HG03097 (cell line): ENCODE data around the gene CHM.

Experiments used
- ATAC-seq: cut with Tn5 transposase; IDR thresholded peaks from one replicate; pipeline ENCODE4 v1.9.1; 2021; ENCODE audit not compliant: unreplicated experiment, low FRiP score

CHM gene

DNA sequence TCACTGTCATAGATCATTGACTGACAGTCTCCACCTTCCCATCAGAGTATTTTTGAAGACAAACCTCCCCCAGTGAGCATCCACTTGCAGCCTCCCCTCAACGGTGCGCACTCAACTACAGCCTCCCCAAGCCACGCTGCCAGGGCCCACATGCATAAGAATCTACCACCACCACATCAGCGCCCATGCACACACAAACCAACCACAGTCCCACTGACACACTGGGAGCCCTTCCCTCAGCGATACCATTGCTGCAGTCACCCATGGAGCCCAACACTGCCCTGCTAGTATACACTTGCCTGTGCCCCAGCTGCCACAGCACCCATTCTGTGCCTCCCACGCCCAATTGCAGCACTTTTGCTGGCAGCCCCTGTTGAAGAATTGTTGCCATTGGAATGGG is 132.9 kb downstream of the CHM start:
- no peak for ATAC-seq

DNA sequence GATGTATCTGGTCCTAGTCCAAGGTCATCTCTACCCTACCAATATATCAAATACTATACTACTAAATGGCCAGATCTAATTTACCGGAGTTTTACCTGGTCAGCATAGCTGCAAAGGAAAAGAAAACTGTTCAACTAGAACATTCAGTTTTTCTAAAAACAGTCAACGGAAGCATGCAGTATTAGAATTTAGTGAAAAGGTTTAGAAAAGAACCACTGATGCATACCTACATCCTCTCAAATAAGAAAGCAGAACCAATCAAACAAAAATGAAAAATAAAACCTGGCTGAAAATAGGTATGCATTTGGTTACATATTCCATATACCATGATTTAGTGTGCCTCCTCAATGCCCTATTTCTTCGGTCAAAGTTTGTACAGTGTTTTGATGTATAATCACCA is 140.0 kb downstream of the CHM start:
- no peak for ATAC-seq

DNA sequence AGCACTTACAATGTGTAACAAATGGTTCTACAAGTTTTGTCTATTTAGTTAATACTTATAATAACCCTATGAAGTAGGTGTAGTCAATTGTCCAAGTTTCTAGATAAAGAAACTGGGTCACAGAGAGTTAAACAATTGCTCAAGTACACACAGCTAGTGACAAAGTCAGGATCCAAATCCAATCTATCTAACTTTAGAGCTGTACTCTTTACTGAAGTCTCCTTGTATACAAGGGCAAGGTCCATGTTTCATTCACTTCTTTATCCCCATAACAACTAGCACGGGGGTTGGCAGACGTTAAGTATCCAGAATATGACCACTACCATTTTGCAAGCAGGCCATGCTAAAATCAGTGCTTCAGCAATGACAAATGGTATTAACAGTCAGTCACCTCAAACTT is 141.0 kb downstream of the CHM start:
- ATAC-seq, result no peak

DNA sequence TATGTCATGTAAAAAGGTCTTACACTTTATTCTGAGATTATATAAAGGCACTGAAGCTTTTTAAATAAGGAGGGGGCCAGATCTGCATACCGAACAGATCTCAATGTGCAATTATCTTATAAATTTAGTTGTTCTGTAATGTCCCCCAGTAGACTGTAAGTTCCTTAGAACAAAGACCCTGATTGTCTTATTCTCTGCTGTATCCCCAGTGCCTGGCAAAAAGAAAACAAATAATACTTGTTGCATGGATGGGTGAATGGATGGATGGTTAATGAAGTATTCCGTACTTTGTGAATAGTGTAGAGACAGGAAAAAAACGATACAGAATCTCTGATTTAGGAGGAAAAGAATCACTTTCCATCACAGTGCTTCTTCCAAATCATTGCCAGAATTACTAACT is 141.5 kb downstream of the CHM start:
- ATAC-seq, result no peak

DNA sequence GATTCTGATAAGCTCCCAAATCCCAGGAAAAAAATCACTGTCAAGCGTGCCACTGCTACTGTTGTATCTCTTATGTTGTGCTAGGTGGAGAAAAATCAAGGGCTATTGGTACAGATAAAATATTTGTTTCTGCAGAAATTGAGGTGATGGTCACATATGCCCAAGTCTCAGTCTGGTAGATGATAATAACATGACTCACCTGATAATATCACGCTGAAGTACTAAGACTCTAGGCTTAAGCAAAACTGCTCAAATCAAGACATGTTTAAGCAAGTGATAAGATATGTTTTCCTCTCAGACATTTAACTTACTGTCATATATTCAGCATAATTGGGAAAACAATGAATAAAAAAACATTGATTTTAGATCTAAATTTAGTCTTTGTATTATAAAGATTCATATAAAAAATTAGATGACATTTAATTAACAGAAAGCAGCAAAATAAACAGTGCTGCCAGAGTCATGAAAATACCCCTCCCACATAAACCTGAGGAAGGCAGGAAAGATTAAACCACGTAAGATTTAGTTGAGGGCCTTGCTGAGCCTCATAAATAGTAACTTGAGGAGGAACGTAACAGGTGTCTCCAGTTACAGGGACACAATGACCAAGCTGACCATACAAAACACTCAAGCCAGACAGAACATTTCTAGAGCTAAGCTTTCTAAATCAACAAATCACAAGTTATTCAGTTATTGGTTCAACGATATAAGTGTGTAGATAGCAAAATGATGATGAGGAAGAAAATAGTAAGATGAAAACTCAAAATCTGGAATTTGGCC is 143.5 kb downstream of the CHM start:
- ATAC-seq, result no peak

DNA sequence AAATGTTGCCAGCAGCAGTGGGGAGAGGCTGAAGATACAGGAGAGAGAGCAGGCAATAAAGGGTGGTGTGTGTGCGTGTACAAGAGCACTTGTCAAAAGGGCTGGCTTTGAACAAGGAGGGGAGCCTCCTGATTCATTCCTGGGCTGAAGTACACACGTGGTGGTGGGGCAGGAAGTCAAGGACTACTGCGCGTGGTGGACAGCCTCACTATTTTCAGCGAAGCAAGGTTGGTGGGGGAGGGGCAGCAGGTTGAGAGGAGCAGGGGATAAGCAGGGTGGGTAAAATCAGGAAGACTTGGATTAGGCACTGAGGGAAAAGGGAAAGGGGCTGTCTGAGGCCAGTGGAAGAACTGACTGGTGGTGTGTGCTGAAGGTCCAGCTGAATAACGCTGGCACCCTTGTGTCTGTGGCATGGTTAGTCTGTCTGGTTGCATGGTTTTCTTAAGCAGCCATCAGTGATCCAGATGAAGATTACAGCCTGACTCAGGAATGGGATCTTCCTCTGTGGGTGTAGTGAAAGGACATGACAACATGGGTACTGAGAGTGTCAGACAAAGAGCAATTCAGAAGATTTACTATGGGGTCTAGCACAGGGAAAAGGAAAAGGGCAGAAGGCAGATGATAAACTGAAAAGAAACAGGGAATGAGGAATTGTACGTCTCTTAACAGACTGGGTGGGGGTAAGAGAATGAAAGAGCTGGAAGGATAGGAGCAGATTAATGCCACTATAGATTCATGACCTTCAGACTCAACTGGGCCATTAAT is 149.8 kb downstream of the CHM start:
- no peak for ATAC-seq

DNA sequence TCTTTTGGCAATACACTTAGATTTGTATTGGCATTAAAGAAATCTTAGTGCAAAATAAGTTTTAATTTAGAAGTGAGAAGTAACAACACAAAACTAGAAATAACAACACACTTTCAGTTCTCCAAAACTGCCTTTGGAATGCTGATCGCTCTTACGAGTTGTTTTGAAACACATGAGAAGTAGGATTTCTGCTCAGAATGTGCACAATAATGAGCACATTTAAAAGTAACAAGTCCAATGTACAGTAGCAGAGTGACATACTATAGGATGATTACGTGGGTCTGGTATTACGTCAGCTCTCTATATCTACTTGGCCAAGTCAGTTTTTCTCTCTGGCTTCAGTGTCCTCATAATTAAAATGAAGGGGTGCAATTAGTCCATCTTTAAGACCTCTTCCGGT is 164.8 kb downstream of the CHM start:
- no peak for ATAC-seq

DNA sequence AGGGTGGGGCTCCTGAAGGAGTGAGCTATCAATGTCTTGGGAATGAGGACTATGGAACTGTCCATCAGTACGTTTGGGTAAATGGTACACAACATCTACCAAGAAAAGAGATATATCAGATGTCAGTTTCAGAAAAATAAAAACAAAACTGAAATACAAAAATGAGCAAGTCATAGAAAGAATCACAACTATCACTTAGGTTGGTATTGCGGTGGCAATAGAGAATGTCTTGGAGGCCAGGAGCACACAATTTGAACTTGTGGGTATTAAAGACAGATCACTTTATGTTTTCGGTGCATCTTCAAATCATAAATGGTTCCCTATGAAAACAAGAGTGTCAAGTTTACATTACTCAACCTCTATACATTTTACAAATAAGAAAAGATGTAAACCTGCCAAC is 176.8 kb downstream of the CHM start:
- no peak for ATAC-seq

DNA sequence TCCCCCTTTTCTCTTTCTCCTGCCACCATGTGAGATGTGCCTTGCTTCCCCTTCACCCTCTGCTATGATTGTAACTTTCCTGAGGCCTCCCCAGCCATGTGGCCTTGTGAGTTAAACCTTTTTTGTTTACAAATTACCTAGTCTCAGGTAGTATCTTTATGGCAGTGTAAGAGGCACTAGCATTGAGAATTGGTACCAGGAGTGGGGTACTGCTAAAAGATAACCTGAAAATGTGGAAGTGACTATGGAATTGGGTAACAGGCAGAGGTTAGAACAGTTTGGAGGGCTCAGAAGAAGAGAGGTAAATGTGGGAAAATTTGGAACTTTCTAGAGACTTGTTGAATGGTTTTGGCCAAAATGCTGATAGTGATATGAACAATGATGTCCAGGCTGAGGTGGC is 182.0 kb downstream of the CHM start:
- ATAC-seq, result no peak

DNA sequence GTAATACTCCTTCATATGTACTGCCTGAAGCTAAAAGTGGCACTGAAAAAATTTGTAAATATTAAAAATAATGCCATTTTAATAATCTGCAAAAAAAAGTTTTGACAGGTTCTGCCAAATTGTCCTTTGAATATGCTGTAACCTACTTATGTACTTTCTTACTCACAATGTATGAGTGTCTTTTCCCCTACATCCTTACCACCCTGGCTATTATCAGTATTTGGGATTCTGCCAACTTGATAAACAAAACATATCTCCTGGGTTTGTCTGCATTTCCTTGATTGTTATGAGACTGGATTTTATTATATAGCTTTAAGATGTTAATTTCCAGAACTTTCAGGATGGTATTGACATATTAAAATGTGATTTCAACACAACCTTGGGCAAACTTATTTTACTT is 187.9 kb downstream of the CHM start:
- ATAC-seq, result no peak

DNA sequence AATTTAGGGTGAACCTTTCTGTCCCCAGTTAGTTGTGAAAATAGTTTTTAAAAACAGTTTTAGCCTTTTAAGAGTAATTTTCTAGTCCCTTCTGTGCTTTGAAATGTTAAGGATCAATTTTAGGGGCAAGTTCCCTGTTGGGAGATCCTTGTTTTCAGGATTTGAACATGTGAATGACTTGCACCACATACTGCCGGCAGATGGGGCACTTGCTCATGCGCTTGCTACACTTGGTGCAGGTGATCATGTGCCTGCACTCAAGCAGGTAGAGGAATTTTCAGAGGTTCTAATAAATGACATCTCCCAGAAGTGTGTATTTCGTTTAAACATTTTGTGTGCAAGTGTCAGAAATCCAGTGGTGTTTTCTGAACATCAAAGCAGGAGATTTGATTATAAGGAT is 195.9 kb downstream of the CHM start:
- ATAC-seq, result no peak

DNA sequence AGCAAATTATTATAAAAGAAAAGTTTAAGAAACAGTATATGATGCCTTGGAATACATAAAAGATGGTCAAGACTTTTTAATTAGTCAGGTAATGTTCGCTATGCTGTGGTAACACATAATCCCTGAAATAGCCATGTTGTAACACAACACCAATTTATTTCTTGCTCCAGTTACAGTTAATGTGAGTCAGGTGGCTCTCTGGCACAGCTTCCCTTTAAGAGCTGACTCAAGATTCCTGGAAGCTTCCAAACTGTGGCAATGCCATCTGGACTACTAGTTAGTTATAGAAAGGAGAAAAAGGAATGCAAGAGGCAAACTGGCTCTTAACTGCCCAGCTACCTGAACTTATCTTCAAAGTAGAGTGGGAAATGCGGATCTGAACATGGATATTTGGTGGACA is 210.5 kb downstream of the CHM start:
- no peak for ATAC-seq

DNA sequence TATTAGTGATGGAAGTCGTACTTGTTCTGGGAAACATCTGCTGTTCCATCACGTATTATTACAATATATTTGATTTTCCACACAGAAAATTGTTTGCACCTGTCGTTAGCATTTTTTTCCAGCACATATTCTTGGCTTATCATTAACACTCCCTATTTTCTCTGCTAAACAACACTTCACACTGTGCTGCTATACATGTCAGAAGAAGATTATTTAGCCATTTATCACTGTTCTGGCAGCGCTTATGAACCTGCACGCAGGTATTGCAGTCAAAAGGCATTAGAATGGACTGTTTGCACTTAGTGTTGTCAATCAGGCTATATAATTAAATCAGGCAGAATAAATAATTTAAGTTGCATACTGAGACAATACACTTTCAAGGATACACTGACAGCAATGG is 218.6 kb downstream of the CHM start:
- no peak for ATAC-seq

DNA sequence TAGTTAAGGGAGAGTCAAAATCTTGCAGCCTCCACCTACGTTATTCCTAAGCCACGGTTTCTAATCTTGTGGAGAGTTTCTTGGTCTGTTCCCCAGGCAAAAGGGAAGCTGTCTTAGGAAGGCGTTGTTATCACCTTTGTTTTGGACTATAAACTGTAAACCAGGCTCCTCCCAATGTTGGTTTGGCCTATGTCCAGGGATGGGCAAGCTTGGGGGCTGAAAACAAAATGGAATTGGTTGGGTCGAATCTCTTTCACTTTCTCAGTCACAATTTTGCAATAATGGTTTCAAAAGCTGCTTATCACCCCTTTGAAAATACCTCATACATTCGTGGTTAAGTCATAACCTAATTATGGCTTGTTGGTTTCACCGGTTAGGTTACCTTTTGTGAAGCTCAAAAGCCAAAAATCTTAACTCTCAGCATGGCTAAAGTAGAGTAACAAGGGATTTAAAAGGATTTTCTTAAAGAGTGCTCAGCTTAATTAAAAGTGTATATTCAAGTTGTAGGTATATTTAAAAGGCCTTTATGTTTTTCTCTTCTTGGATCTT is 232.1 kb downstream of the CHM start:
- no peak for ATAC-seq
